Muscle layer of duodenum (tissue), 2 donors: ENCODE data around the gene PPP2R5B.

Experiments used
- H3K27ac ChIP-seq: one replicate; pipeline ENCODE4 v1.7.0; 2013; ENCODE audit warnings: mild to moderate bottlenecking, low read length
- H3K27me3 ChIP-seq: one replicate; pipeline ENCODE4 v1.7.0; 2013; ENCODE audit warnings: low read depth, mild to moderate bottlenecking, control low read depth, low read length
- H3K36me3 ChIP-seq, 2 donors: one replicate each; pipeline ENCODE4 v1.7.0; 2013; ENCODE audit warnings: low read length in 2 of 2, control low read depth in 1 of 2, mild to moderate bottlenecking in 1 of 2; ENCODE audit not compliant: insufficient read depth in 2 of 2, control insufficient read depth in 1 of 2
- H3K4me1 ChIP-seq, 2 donors: one replicate each; pipeline ENCODE4 v1.7.0; 2013; ENCODE audit warnings: low read length in 2 of 2, mild to moderate bottlenecking in 2 of 2, control low read depth in 1 of 2, moderate library complexity in 1 of 2; ENCODE audit not compliant: insufficient read depth in 2 of 2, control insufficient read depth in 1 of 2
- H3K4me3 ChIP-seq, 2 donors: one replicate each; pipeline ENCODE4 v1.7.0; 2013; ENCODE audit warnings: low read length in 2 of 2, low read depth in 1 of 2, mild to moderate bottlenecking in 1 of 2
- H3K9me3 ChIP-seq, 2 donors: one replicate each; pipeline ENCODE4 v1.7.0; 2013; ENCODE audit warnings: low read length in 2 of 2, control low read depth in 1 of 2, mild to moderate bottlenecking in 1 of 2; ENCODE audit not compliant: control insufficient read depth in 1 of 2
- donor health status: healthy.

The PPP2R5B gene

DNA sequence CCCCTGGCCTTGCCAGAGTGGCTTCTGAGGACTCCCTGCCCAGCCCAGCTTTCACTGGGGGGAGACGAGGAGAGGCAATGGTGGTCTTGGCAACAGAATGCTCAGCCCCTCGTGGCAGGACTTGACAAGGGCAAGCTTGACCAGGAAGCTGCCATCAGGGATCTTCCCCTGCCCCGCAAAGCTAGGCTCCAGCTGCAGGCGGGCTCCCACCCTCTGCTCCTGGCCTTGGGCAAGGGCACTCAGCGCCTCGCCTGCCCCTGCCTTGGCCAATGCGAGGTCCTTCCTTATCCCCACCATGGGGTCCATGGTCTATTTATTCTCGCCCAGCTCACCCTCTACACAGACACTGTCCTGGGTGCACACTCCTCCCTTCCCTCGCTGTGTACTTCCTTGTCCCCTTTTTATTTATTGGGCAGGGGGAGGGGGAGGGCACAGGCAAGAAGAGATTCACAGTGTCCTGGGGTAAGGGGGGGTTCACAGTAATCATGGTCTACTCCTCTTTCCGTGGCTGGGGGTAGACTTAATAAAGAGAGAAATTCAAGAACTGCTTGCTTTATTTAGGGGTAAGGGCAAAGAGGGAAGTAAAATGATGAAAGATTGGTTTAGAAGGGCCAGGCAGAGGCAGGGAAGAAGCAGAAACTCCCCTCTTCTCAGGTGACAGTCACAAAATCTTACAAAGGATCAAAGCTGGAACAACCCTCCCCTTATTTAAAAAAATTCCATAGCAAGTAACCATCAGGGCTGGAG is 9.6 kb downstream of the PPP2R5B start:
- Histone ChIP-seq H3K27me3 (no peaks in the 10 kb centered on the region), H3K36me3 (peaks cover 38 to 54% of the 10 kb centered on the region in 2 donors), H3K27ac (no peak overlapping the region), H3K9me3 (no peaks in the 10 kb centered on the region), H3K4me1 (no peaks in the 10 kb centered on the region), H3K4me3 (no peak overlapping the region)

GRCh38 chr11:64934682-64935358 is 10.3 kb downstream of the PPP2R5B start:
- peaks cover 33 to 47% of the 10 kb centered on the region in 2 donors for H3K36me3 ChIP-seq
- no peaks in the 10 kb centered on the region for H3K27me3 ChIP-seq

DNA sequence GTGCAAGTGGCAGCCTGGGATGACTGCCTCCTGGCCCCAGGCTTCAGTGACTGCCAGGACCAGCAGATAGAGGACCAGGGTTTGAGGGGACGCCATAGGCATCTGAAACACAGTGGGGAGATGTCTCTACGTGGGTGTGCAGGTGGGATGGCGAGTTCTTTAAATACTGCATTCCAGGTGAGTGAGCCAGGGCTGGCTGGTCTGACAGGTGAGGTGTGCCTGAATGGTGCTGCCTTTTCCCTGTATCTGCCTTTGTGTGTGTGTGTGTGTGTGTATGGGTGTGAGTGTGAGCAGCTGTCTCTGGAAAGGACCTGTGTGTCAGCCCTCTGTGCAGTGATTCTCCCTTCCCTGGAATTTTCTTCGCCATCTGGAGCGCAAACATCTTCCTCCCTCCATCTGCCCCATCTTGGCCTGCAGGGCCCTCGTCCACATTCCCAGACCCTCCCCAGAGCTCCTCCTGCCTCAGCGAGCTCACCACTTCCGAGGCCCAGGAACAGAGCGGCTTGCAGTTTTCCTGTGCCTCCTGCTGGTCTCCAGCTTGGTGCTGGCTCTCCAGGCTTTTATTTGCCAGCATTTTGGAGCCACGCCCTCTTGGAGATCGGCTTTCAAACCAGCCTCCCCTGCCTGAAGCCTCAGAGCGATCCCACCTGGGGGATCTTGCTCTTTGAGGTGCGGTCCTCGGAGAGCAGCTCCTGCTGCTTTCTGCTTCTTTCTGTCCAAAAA is 11.0 kb downstream of the PPP2R5B start, which contains the start of gene GPHA2:
GPHA2 (minus strand) TSS at position 535 of the 723 bp plus-strand sequence; CDS start at position 102, 433 bp downstream.
- no peaks in the 10 kb centered on the region for H3K4me1 ChIP-seq
- H3K27ac ChIP-seq = no peak within 1 kb of the TSS
- no peaks in the 10 kb centered on the region for H3K27me3 ChIP-seq

More at GRCh38 chr11:64934682-64935358, 10.3 kb downstream of the PPP2R5B start:
- H3K9me3 ChIP-seq = no peaks in the 10 kb centered on the region
- H3K27ac ChIP-seq = no peak overlapping the region
- H3K4me1 ChIP-seq = no peaks in the 10 kb centered on the region
- H3K4me3 ChIP-seq = no peak overlapping the region

DNA sequence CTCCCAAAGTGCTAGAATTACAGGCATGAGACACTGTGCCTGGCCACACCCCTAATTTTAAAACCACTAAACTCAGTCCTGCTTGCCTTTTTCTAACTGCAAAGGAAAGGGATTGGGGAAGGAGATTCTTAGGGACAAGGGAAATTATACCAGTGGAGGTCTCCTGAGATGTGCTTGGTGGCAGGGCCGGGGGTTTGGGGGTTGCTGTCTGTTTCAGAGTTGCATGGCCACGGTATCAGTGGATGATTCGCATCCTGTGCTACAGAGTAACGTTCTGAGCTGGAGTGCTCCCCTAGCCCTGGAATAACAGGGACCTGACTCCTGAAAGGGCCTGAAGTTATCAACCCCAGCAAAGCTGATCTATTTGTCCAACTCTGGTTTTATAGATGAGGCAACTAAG is 12.1 kb downstream of the PPP2R5B start:
- Histone ChIP-seq H3K36me3 (peaks cover 16 to 30% of the 10 kb centered on the region in 2 donors), H3K9me3 (no peaks in the 10 kb centered on the region), H3K4me3 (no peak overlapping the region), H3K27me3 (no peaks in the 10 kb centered on the region), H3K4me1 (no peaks in the 10 kb centered on the region), H3K27ac (no peak overlapping the region)

More for the DNA sequence above, 11.0 kb downstream of the PPP2R5B start, which contains the start of gene GPHA2:
- H3K36me3 ChIP-seq = peaks cover 26 to 40% of the 10 kb centered on the region in 2 donors
- H3K4me3 ChIP-seq = no peak within 1 kb of the TSS
- H3K9me3 ChIP-seq = no peaks in the 10 kb centered on the region

DNA sequence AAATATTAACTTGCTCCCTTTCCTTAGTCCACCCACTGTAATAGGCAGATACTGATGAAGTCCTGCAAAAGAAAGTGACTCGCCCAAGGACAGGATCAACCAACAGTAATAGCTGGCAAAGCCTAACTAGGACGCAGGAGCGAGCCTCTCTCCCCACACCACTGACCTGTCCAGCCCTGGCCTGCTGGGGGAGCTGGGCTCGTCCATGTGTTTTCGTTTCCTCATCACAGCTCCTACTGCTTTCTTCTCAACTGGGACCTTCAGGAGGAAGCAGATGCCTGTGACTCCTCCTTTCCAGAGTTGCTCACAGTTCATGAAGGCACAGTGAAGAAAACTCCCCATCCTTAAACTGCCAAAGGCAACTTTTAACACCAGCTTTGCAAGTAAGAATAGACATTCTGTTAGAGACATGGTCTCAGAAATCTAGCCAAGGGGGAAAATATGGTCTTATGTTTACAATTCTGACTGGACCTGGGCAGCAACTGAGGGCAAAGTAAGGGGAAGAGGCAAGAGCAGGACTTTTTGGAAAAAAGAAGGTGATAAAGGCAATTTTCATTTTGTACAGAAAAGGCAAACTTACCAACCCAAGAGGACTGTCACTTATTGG is 22.8 kb downstream of the PPP2R5B start:
- Histone ChIP-seq H3K27me3 (no peaks in the 10 kb centered on the region), H3K36me3 (no peaks in the 10 kb centered on the region), H3K4me3 (no peak overlapping the region), H3K9me3 (no peaks in the 10 kb centered on the region), H3K4me1 (no peaks in the 10 kb centered on the region), H3K27ac (no peak overlapping the region)

DNA sequence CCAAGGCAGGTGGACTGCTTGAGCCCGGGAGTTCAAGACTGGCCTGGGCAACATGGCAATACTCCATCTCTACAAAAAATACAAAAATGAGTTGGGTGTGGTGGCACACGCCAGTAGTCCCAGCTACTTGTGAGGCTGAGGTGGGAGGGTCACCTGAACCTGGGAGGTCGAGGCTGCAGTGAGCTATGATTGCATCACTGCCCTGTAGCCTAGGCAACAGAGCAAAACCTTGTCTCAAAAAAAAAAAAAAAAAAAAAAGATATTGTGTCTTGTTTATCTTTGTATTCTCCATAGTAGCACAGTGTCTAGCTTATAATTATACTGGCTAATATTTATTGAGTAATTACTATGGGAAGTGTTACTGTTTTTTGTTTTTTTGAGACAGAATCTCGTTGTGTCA is 27.0 kb downstream of the PPP2R5B start:
- H3K27me3 ChIP-seq = no peaks in the 10 kb centered on the region
- H3K4me1 ChIP-seq = no peaks in the 10 kb centered on the region
- H3K27ac ChIP-seq = no peak overlapping the region
- no peak overlapping the region for H3K4me3 ChIP-seq
- no peaks in the 10 kb centered on the region for H3K36me3 ChIP-seq
- no peaks in the 10 kb centered on the region for H3K9me3 ChIP-seq

DNA sequence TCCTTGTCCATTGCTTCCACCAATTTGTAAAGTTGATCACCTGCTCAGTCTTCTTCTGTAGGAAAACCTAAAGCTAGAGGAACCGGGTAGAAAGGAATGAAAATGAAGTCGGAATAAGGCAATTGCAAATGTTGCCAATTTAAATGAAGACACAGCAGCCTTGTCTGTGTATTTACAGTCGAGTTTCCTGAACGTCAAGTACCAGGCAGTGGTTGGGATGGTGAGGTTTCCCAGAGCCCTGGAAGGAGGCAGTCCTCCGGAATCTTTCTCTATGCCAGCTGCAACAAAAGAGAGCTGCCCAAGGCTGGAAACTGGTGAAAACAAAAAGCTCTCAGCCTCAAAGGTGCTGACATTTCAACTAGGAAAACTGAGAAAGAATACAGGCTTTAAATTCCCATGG is 29.7 kb downstream of the PPP2R5B start:
- Histone ChIP-seq H3K4me3 (no peak overlapping the region), H3K27ac (no peak overlapping the region), H3K36me3 (no peaks in the 10 kb centered on the region), H3K27me3 (no peaks in the 10 kb centered on the region), H3K4me1 (no peaks in the 10 kb centered on the region), H3K9me3 (no peaks in the 10 kb centered on the region)

DNA sequence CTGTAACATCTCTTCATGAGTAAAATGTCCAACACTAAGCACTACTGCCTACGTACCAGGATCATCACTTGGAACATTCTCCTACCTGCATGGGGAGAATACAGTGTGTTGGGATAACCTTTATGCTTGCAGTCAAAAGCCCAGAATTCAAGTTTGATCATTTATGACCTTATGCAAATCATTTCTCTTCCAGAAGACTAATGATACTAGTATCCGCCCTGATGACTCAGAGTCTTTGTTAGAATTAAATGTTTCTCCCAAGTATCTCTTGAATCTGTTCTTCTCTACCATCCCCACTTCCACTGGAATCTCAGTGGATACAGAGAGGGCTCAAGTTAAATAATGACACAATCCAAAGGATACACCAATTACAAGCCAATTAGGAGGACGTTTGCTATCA is 35.0 kb downstream of the PPP2R5B start:
- no peaks in the 10 kb centered on the region for H3K4me1 ChIP-seq
- H3K36me3 ChIP-seq = no peaks in the 10 kb centered on the region
- H3K9me3 ChIP-seq = no peaks in the 10 kb centered on the region
- H3K4me3 ChIP-seq = no peak overlapping the region
- H3K27ac ChIP-seq = no peak overlapping the region
- no peaks in the 10 kb centered on the region for H3K27me3 ChIP-seq

GRCh38 chr11:64960719-64961118 is 36.2 kb downstream of the PPP2R5B start:
- no peaks in the 10 kb centered on the region for H3K27me3 ChIP-seq
- no peaks in the 10 kb centered on the region for H3K9me3 ChIP-seq
- H3K36me3 ChIP-seq = no peaks in the 10 kb centered on the region
- no peaks in the 10 kb centered on the region for H3K4me1 ChIP-seq
- no peak overlapping the region for H3K27ac ChIP-seq
- no peak overlapping the region for H3K4me3 ChIP-seq

DNA sequence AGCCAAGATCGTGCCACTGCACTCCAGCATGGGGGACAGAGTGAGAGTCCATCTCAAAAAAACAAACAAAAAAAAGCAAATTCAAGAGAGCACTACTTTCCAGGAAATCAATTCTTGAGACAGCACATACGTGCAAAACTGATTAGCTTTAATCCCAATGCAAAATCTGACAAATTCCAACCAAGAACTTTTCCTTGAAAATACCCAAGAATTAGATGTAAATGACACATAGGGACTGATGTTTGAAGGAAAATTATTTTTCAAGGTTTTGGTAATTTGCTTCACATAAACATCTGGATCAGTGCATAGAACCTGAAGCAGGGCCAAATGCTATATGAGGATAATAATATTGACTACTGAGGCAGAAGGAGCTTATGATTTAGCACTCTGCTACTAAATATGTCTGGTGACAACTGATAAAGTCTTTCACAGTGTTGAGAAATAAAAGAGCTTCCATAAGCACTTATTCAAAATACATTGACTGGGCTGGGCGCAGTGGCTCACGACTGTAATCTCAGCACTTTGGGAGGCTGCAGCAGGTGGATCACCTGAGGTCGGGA is 38.7 kb downstream of the PPP2R5B start:
- Histone ChIP-seq H3K27ac (no peak overlapping the region), H3K9me3 (no peaks in the 10 kb centered on the region), H3K4me3 (no peak overlapping the region), H3K4me1 (no peaks in the 10 kb centered on the region), H3K27me3 (no peaks in the 10 kb centered on the region), H3K36me3 (no peaks in the 10 kb centered on the region)

DNA sequence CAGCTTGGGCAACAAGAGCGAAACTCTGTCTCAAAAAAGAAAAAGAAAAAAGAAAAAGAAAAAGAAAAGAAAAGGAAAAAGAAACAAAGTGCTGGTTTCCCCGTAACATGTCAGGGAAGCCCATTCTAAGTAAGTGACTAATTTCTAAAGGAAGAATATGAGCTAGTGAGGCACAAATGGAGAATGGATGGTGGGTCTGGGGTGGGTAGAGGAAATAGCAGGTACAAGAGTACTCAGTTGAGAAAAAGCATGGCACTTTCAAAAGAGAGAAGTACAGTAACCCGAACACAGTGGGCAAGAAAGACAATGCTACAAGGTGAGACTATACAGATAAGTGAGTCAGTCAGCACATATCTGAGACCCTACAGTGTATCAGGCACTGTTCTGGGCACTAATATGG is 42.9 kb downstream of the PPP2R5B start:
- Histone ChIP-seq H3K36me3 (no peaks in the 10 kb centered on the region), H3K9me3 (no peaks in the 10 kb centered on the region), H3K27ac (no peak overlapping the region), H3K27me3 (no peaks in the 10 kb centered on the region), H3K4me1 (peaks cover 0 to 10% of the 10 kb centered on the region in 2 donors), H3K4me3 (no peak overlapping the region)
